ENCODE measurements around the gene SPHK1.

Gene SPHK1

GRCh38 chr17:76363107-76363842 lies 21.1 kb upstream of the SPHK1 start:
- DNase-seq (ENCODE audit: low read depth in 3 of 3, low spot score in 1 of 3) = no peak

GRCh38 chr17:76365256-76365903 lies 19.0 kb upstream of the SPHK1 start:
- no peak for DNase-seq (ENCODE audit: low read depth in 3 of 3, low spot score in 1 of 3)

GRCh38 chr17:76366247-76366646 lies 18.2 kb upstream of the SPHK1 start:
- DNase-seq (ENCODE audit: low read depth in 3 of 3, low spot score in 1 of 3) = no peak

- DNase-seq (ENCODE audit: low read depth in 3 of 3, low spot score in 1 of 3) = no peak
Measured at GRCh38 chr17:76367642-76368041, 16.8 kb upstream of the SPHK1 start.

- no peak for DNase-seq (ENCODE audit: low read depth in 3 of 3, low spot score in 1 of 3)
Measured at GRCh38 chr17:76368545-76368944, 15.9 kb upstream of the SPHK1 start.

- DNase-seq (ENCODE audit: low read depth in 3 of 3, low spot score in 1 of 3) = no peak
Measured at GRCh38 chr17:76369379-76369778, 15.0 kb upstream of the SPHK1 start.

GRCh38 chr17:76369804-76370203 lies 14.6 kb upstream of the SPHK1 start:
- DNase-seq (ENCODE audit: low read depth in 3 of 3, low spot score in 1 of 3) = no peak

GRCh38 chr17:76370261-76370993 lies 14.0 kb upstream of the SPHK1 start:
- DNase-seq (ENCODE audit: low read depth in 3 of 3, low spot score in 1 of 3) = no peak

GRCh38 chr17:76371656-76372628 lies 12.5 kb upstream of the SPHK1 start:
- DNase-seq (ENCODE audit: low read depth in 3 of 3, low spot score in 1 of 3) = no peak

GRCh38 chr17:76376318-76377133 lies 7.9 kb upstream of the SPHK1 start:
- DNase-seq (ENCODE audit: low read depth in 3 of 3, low spot score in 1 of 3) = no peak

GRCh38 chr17:76378548-76379274 lies 5.7 kb upstream of the SPHK1 start:
- DNase-seq (ENCODE audit: low read depth in 3 of 3, low spot score in 1 of 3) = no peak

- no peak for DNase-seq (ENCODE audit: low read depth in 3 of 3, low spot score in 1 of 3)
Measured at GRCh38 chr17:76379275-76379641, 5.2 kb upstream of the SPHK1 start.

- no peak for DNase-seq (ENCODE audit: low read depth in 3 of 3, low spot score in 1 of 3)
Measured at GRCh38 chr17:76379646-76380376, 4.6 kb upstream of the SPHK1 start.

- no peak for DNase-seq (ENCODE audit: low read depth in 3 of 3, low spot score in 1 of 3)
Measured at GRCh38 chr17:76381633-76382350, 2.6 kb upstream of the SPHK1 start.

- DNase-seq (ENCODE audit: low read depth in 3 of 3, low spot score in 1 of 3) = no peak
Measured at GRCh38 chr17:76382351-76382802, 2.0 kb upstream of the SPHK1 start.

GRCh38 chr17:76382803-76383545 lies 1.4 kb upstream of the SPHK1 start:
- peak in 2 of 3 donors; percentile 18 to 40 for DNase-seq (ENCODE audit: low read depth in 3 of 3, low spot score in 1 of 3)

GRCh38 chr17:76383546-76384221 lies 725 bp upstream of the SPHK1 start:
- peak in 2 of 3 donors; percentile 5 to 31 for DNase-seq (ENCODE audit: low read depth in 3 of 3, low spot score in 1 of 3)

All from stimulated activated CD4-positive, alpha-beta T cell treated with anti-CD3 and anti-CD28 coated beads, TNF-alpha, amount 100 ng/mL, for 1 hour (primary cell).